Chondrocyte (in vitro differentiated cells): Measurements from ENCODE around the gene DBI. TPM values are rescaled to one million over a fixed set of nuclear protein-coding genes. Genes with fewer than 3 reads are reported as not detected.

Experiments
- DNase-seq: peaks from one replicate; pipeline ENCODE4 v3.0.0; 2021; ENCODE audit warnings: mixed read lengths, low spot score
- H3K27ac Mint-ChIP-seq: one replicate; pipeline ENCODE4 v1.8.0; 2021; ENCODE audit warnings: mild to moderate bottlenecking, moderate library complexity, mixed read lengths; ENCODE audit not compliant: unreplicated experiment
- H3K27me3 Mint-ChIP-seq: 2 replicates; pipeline ENCODE4 v1.8.0; 2021; ENCODE audit warnings: low read depth, mixed read lengths
- H3K36me3 Mint-ChIP-seq: 2 replicates; pipeline ENCODE4 v1.8.0; 2021; ENCODE audit warnings: low read depth, mixed read lengths
- H3K4me1 Mint-ChIP-seq: 2 replicates; pipeline ENCODE4 v1.8.0; 2021; ENCODE audit warnings: low read depth, mild to moderate bottlenecking, mixed read lengths
- H3K4me3 Mint-ChIP-seq: one replicate; pipeline ENCODE4 v1.8.0; 2021; ENCODE audit warnings: mild to moderate bottlenecking, moderate library complexity, mixed read lengths; ENCODE audit not compliant: unreplicated experiment
- H3K9me3 Mint-ChIP-seq: 2 replicates; pipeline ENCODE4 v1.8.0; 2021; ENCODE audit warnings: low read depth, mixed read lengths
- total RNA-seq: library from RNA; stranded (reverse); gene quantifications from 3 replicates; pipeline ENCODE4 v1.2.1, GENCODE V29; 2021
- TF ChIP-seq, protein P1 (sequence below): fragments of 200-600 bp; sonication (generic); IDR thresholded peaks from 2 replicates; pipeline ENCODE4 v1.5.0; 2021; ENCODE audit warnings: antibody characterized with exemption, mild to moderate bottlenecking, moderate library complexity

Gene DBI
- total RNA-seq, 1 donor from 2014 or later = 72.9 TPM

DNA sequence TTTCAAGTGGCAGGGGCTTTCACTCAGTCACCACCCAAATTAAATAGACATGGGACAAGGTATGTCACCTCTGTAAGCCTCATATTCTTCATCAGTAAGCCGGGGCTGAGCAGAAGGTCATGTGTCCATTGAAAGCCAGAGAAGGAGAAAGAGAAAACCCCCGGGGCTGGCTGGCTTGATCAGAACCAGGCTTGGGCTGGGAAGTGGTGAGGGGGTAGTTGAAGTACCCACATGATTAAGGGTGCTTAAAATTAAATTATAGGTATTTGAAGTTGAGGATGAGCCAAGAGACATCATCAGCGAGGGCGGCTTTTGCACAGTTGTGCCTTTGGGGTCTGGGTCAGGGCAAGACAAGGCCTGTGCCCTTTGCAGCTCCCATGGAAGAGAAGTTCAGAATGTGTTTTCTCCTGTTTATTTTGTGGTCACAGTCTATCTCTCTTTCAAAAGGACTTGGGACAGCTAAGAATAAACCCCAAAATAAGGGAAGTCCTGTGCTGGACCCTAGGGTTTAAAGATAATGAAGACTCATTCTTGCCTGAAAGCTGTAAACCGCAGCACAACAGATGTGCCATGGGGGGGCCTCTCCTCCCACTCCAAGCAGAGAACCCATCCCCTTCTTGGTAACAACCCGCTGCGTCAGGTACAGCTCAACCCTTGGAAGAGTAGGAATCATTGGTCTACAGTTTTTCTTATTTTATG is 10.7 kb downstream of the DBI start:
- peaks cover 23% of the 10 kb centered on the region for H3K36me3 Mint-ChIP-seq
- TF ChIP-seq, protein P1, sequence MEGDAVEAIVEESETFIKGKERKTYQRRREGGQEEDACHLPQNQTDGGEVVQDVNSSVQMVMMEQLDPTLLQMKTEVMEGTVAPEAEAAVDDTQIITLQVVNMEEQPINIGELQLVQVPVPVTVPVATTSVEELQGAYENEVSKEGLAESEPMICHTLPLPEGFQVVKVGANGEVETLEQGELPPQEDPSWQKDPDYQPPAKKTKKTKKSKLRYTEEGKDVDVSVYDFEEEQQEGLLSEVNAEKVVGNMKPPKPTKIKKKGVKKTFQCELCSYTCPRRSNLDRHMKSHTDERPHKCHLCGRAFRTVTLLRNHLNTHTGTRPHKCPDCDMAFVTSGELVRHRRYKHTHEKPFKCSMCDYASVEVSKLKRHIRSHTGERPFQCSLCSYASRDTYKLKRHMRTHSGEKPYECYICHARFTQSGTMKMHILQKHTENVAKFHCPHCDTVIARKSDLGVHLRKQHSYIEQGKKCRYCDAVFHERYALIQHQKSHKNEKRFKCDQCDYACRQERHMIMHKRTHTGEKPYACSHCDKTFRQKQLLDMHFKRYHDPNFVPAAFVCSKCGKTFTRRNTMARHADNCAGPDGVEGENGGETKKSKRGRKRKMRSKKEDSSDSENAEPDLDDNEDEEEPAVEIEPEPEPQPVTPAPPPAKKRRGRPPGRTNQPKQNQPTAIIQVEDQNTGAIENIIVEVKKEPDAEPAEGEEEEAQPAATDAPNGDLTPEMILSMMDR = no peak
- H3K4me1 Mint-ChIP-seq = peaks cover 8% of the 10 kb centered on the region
- no peak overlapping the region for H3K27ac Mint-ChIP-seq
- H3K27me3 Mint-ChIP-seq = peaks cover 15% of the 10 kb centered on the region
- H3K4me3 Mint-ChIP-seq = no peak overlapping the region
- DNase-seq = no peak
- peaks cover 12% of the 10 kb centered on the region for H3K9me3 Mint-ChIP-seq

DNA sequence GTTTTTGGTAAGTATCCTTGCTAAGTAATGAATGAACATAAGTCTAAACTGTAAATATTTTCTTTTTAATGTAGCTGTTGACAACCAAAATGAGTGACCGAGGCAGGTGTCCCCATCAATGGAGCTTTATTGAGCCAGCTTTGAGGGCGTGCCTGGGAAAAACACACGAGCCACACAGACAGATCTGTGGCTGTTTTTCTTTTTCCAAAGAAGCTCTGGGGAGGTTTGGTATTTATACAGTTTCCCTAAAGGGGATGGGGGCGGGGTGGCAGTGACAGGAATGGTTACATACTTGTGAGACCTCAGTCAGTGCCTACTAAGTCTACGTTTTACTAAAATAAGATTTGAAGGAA is 11.2 kb downstream of the DBI start:
- DNase-seq = no peak
- TF ChIP-seq, protein P1 = no peak
- Mint-ChIP-seq H3K4me1 (peaks cover 8% of the 10 kb centered on the region), H3K4me3 (no peak overlapping the region), H3K27ac (no peak overlapping the region), H3K9me3 (peaks cover 12% of the 10 kb centered on the region), H3K27me3 (peaks cover 15% of the 10 kb centered on the region), H3K36me3 (peaks cover 18% of the 10 kb centered on the region)

DNA sequence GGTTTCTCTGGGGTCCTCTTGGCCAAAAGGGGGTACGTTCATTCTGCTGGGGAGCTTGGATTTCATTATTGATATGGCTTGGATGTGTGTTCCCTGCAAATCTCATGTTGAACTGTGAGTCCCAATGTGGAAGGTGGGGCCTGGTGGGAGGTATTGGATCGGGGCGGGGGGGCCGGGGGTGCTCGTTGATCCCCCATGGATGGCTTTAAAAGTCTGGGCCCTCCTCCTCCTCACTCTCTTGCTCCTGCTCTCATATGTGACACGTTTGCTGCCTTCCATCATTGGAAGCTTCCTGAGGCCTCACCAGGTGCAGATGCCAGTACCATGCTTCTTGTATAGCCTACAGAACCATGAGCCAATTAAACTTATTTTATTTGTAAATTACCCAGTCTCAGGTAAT is 11.8 kb downstream of the DBI start:
- H3K27me3 Mint-ChIP-seq = peaks cover 18% of the 10 kb centered on the region
- H3K4me3 Mint-ChIP-seq = no peak overlapping the region
- peaks cover 12% of the 10 kb centered on the region for H3K36me3 Mint-ChIP-seq
- DNase-seq = no peak
- H3K27ac Mint-ChIP-seq = no peak overlapping the region
- peaks cover 11% of the 10 kb centered on the region for H3K9me3 Mint-ChIP-seq
- H3K4me1 Mint-ChIP-seq = peaks cover 8% of the 10 kb centered on the region
- TF ChIP-seq, protein P1 = no peak

DNA sequence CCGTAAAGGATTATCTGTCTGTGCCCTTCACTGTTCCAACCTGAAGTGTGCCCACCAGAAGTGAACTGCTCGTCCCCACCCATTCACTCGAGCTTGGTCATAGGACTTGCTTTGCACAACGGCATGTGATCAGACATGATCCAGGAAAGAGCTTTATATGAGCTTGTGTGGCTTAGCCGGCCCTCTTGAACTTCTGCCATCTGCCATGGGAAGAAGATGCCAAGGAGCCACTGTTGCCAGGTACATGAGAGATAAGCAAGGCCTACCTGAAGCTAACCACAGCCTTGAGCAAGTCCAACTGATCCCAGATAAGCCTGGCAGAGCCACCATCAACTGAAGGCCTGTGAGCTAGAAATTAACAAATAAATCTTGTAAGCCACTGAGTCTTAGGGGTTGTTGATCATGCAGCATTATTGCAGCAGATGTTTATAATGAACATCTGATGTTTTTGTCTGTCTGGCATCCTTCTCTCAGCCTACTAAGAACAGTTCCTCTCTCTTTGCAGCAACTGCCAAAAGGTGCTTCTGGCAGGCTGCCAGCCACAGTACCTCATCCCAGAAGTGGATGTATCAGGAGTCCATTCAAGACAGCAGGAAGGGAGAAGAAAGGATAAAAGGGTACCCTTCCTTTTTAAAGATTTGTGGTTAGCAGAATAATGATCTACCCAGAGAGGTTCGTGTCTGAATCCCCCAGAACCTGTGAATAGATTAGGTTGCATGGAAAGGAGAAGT is 16.8 kb downstream of the DBI start:
- DNase-seq = no peak

DNA sequence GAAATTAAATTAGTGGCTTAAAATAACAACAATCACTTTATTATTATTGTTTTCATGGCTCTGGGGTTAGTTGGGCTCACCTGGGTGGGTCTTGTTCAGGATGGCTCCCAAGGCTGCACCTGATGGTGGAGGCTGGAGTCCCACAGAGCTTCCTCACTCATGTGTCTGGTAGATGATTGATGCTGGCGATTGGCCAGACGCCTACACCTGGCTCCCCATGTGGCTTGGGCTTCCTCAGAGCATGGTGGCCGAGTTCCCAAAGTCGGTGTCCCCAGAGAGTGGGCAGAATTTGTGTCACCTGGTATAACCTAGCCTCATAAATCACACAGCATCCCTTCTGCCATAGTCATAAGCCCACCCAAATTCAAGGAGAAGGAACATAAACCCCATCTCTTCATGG is 18.2 kb downstream of the DBI start:
- no peak overlapping the region for H3K27ac Mint-ChIP-seq
- H3K27me3 Mint-ChIP-seq = peaks cover 22% of the 10 kb centered on the region
- H3K36me3 Mint-ChIP-seq = no peaks in the 10 kb centered on the region
- TF ChIP-seq, protein P1 = no peak
- DNase-seq = no peak
- no peaks in the 10 kb centered on the region for H3K9me3 Mint-ChIP-seq
- peaks cover 14% of the 10 kb centered on the region for H3K4me1 Mint-ChIP-seq
- no peak overlapping the region for H3K4me3 Mint-ChIP-seq

More for the DNA sequence above, 16.8 kb downstream of the DBI start:
- Mint-ChIP-seq H3K9me3 (no peaks in the 10 kb centered on the region), H3K4me1 (peaks cover 9% of the 10 kb centered on the region), H3K36me3 (no peaks in the 10 kb centered on the region), H3K4me3 (no peak overlapping the region), H3K27me3 (peaks cover 22% of the 10 kb centered on the region), H3K27ac (no peak overlapping the region)
- TF ChIP-seq, protein P1 = no peak
